ENCODE measurements around the gene CCDC191. TPM values are rescaled to one million over a fixed set of nuclear protein-coding genes. Genes with fewer than 3 reads are reported as not detected.

Gene CCDC191
- polyA plus RNA-seq, 1 experiment = 2.3 TPM

GRCh38 chr3:114067804-114068203 lies 11.5 kb upstream of the CCDC191 start:
- ChIA-PET CTCF (no interaction called here), POLR2A (no interaction called here)
- H3K27ac ChIP-seq (ENCODE audit: low read depth, low read length) = no peak overlapping the region
- H3K9me3 ChIP-seq (ENCODE audit: control insufficient read depth, insufficient read depth, low read length) = no peaks in the 10 kb centered on the region
- TF ChIP-seq CTCF (IDR thresholded peaks at IDR 0.05; ENCODE audit: low read depth, low read length) = no peak
- DNase-seq (ENCODE audit: low read depth, low spot score) = no peak
- H3K27me3 ChIP-seq (ENCODE audit: control insufficient read depth, insufficient read depth, low read length) = no peaks in the 10 kb centered on the region
- H3K4me3 ChIP-seq (ENCODE audit: low read depth, low read length) = no peak overlapping the region

GRCh38 chr3:114060906-114061655 lies 4.8 kb upstream of the CCDC191 start:
- ChIA-PET POLR2A (no interaction called here), CTCF (no interaction called here)
- Histone ChIP-seq H3K9me3 (ENCODE audit: control insufficient read depth, insufficient read depth, low read length) (no peaks in the 10 kb centered on the region), H3K27me3 (ENCODE audit: control insufficient read depth, insufficient read depth, low read length) (no peaks in the 10 kb centered on the region), H3K4me3 (ENCODE audit: low read depth, low read length) (no peak overlapping the region), H3K27ac (ENCODE audit: low read depth, low read length) (no peak overlapping the region)
- TF ChIP-seq CTCF (IDR thresholded peaks at IDR 0.05; ENCODE audit: low read depth, low read length) = no peak
- DNase-seq (ENCODE audit: low read depth, low spot score) = no peak

- H3K9me3 ChIP-seq (ENCODE audit: control insufficient read depth, insufficient read depth, low read length) = no peaks in the 10 kb centered on the region
- H3K27ac ChIP-seq (ENCODE audit: low read depth, low read length) = no peak overlapping the region
- TF ChIP-seq CTCF (IDR thresholded peaks at IDR 0.05; ENCODE audit: low read depth, low read length) = no peak
- no peak for DNase-seq (ENCODE audit: low read depth, low spot score)
- POLR2A ChIA-PET = no interaction called here
- CTCF ChIA-PET = interaction anchor here (0.5 to 1.9 kb wide), 2 partner anchors 16 to 214 kb away, joined by 4 to 7 read pairs; no protein-coding TSS in a partner anchor
- H3K27me3 ChIP-seq (ENCODE audit: control insufficient read depth, insufficient read depth, low read length) = no peaks in the 10 kb centered on the region
- no peak overlapping the region for H3K4me3 ChIP-seq (ENCODE audit: low read depth, low read length)
Observed at GRCh38 chr3:114058646-114059045, 2.3 kb upstream of the CCDC191 start.

- POLR2A ChIA-PET = no interaction called here
- no peak overlapping the region for H3K27ac ChIP-seq (ENCODE audit: low read depth, low read length)
- TF ChIP-seq CTCF (IDR thresholded peaks at IDR 0.05; ENCODE audit: low read depth, low read length) = no peak
- H3K4me3 ChIP-seq (ENCODE audit: low read depth, low read length) = peak overlapping the region; percentile 95
- H3K27me3 ChIP-seq (ENCODE audit: control insufficient read depth, insufficient read depth, low read length) = no peaks in the 10 kb centered on the region
- no peak for DNase-seq (ENCODE audit: low read depth, low spot score)
- CTCF ChIA-PET = interaction anchor here (1.9 kb wide), 1 partner anchor 213 kb away, joined by 7 read pairs; no protein-coding TSS in a partner anchor
- H3K9me3 ChIP-seq (ENCODE audit: control insufficient read depth, insufficient read depth, low read length) = no peaks in the 10 kb centered on the region
Observed at GRCh38 chr3:114057011-114057347, 653 bp upstream of the CCDC191 start.

GRCh38 chr3:114052216-114052615 lies 4.1 kb downstream of the CCDC191 start:
- TF ChIP-seq CTCF (IDR thresholded peaks at IDR 0.05; ENCODE audit: low read depth, low read length) = no peak
- no peak overlapping the region for H3K4me3 ChIP-seq (ENCODE audit: low read depth, low read length)
- no peak for DNase-seq (ENCODE audit: low read depth, low spot score)
- no peaks in the 10 kb centered on the region for H3K27me3 ChIP-seq (ENCODE audit: control insufficient read depth, insufficient read depth, low read length)
- CTCF ChIA-PET = interaction anchor here (0.6 kb wide), 2 partner anchors 71 to 284 kb away, joined by 3 read pairs; no protein-coding TSS in a partner anchor
- POLR2A ChIA-PET = no interaction called here
- no peak overlapping the region for H3K27ac ChIP-seq (ENCODE audit: low read depth, low read length)
- H3K9me3 ChIP-seq (ENCODE audit: control insufficient read depth, insufficient read depth, low read length) = no peaks in the 10 kb centered on the region

Measured in AG04450 (cell line).